HG03469 (cell line): ENCODE results near the gene ABR.
"Not testable (repeated sequence)": the region's sequence is repeated elsewhere in the genome, so short reads cannot be mapped to it uniquely, and the experiment has no call there.

Experiments
- ATAC-seq: cut with Tn5 transposase; IDR thresholded peaks from one replicate; pipeline ENCODE4 v1.9.1; 2021; ENCODE audit warnings: mild to moderate bottlenecking, moderate library complexity, moderate number of reproducible peaks; ENCODE audit not compliant: unreplicated experiment

Gene ABR

DNA sequence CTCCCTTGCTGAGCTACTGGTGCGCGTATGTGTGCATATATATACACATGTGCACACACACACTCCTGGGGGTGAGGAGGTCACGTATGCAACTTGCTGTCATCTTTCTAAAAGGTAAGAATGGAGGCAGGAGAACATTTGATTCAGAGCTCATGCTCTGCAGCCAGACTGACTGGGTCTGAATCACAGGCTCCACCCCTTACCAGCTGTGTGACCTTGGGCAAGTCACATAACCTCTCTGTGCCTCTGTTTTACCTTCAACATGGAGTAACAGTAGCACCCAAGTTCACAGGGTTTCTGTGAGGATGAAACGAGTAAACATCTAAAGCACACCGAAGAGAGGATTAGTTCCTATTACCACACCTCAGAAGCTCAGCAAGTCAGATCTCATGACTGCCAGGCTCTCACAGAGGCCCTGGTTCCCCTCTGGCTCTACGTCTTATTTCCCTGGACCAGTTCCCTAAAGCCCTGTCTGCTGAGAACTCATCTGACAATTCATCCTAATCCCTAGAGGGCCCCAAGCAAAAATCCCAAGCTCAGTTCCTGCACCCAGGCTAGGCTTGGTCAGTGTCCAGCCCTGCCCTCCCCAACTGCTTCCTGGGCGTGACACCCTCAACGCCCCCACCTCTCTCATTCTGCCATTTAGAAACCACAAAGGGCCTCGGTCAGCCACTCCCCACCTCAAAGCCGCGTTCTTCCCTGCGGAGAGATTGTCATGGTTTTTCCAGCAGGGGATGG is 28.7 kb downstream of the ABR start:
- no peak for ATAC-seq

DNA sequence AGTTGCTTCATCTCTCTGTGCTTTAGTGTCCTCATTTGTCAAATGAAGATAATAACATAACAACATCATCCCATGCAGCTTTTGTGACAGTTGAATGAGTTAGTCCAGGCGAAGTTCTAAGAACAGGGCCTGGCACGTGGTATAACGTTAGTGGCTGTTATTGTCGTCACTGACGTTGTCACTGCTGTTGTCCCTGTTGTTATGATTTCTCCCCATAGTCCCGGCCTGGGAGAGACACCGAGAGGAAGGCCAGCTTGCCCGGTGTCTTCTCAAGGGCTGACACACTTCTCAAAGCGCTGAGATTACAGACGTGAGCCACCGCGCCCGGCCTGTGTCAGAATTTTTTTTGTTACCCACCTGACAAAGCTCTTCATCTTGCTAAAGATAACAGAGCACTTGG is 29.9 kb downstream of the ABR start:
- no peak for ATAC-seq

DNA sequence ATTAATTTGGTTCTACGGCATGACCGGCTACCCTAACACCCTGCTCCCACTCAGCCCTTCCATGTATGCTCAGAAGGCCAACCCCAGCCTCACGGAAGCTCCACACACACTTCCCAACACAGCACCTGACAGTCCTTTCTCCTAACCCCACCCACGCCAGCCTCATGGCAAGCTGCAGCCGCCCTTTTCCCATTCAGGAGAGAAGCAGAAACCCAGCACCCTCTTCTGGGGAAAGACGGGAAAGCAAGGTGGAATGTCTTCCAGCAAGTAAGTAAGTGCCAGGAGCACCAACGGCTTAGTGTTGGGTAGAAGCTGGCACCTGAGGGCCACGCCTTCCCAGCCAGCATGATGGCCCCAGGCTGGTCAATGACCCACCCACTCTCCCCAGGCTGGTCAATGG is 32.1 kb downstream of the ABR start:
- ATAC-seq, result no peak

DNA sequence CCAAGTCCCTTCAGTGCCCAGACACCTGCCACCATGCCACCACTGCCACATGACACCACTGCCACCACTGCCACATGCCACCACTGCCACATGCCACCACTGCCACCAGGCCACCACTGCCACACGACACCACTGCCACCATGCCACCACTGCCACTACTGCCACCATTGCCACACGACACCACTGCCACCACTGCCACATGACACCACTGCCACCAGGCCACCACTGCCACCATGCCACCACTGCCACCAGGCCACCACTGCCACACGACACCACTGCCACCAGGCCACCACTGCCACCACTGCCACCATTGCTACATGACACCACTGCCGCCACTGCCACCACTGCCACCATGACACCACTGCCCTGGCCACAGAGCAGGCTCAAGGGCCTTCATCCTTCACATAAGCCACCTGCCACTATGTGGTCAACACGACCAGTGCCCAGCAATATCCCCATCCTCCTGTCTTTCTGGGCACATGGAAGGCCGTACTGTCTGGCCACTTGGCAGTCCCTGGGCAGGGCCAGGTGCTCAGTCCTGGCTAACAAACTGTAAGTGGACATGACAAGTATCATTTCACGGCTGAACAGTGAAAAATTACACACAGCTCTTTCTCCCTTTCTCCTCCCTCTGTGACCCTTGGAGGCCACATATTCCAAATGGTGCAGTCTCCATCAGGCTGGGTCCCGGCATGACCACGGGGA is 33.1 kb downstream of the ABR start:
- no peak for ATAC-seq

DNA sequence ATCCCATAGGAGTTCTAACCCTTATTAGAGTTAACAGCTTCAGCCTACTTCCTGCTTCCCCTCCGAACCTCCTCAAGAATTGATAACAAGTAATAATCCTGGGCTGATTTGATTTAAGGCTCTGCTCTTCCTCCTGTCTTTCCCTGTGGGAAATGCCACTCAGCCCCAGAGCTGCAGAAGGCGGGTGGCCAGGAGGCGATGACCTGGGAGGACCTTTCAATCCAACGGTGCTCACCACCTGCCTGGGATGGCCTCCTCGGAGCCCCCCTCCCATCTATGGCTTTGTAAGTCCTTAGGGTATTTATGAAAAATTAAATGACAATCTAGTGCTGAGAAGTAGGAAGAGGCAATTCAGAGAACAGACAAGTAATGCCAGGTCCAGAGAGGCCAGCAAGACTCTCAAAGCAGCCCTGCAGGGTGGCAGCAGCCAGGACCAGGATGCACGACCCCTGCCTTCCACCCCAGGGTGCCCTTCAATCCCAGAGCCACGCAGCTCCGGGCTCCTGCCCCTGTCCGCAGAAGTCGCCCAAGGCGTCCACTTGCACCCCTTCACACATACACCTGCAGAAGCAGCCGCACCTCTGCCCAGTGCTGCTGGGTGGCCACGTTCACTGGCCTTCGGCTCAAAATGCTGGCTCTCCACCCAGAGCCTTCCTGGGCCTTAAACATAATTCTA is 34.3 kb downstream of the ABR start:
- ATAC-seq, result no peak

DNA sequence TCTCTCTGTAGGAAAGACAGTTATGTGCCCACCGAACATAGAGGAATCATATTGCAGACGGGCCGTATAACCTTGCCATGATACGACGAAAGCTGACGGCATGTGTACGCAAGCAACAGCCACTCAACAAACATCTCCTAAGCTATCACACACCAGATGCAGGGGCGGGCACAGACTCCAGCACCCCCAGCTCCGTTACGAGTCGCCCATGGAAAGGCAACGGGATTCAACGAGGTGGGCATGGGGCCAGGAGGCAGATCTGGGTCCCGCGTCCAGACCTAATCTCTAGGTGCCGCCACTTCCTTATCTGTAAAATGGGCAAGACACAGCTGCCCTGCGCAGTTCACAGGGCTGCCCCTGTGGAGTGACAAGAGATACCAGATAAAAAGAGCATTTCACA is 35.6 kb downstream of the ABR start:
- no peak for ATAC-seq

DNA sequence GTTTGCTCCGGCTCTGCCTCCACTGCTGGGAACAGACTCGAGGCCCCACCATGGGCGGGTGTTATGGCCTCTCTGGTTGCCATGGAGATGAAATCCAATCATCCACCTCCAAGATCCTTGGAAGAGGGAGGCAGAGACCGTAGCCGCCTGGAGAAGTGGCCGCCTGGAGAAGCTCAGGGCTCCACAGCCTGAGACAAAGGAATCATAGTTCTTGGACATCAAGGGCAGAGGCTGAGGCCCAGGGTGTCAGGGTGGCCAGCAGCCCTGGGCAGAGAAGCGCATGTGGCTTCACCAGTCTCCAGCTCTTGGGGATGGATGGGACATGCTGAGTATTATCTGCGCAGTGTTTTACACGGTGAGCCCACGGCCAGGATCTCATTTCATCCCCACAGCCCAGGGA is 36.2 kb downstream of the ABR start:
- no peak for ATAC-seq

DNA sequence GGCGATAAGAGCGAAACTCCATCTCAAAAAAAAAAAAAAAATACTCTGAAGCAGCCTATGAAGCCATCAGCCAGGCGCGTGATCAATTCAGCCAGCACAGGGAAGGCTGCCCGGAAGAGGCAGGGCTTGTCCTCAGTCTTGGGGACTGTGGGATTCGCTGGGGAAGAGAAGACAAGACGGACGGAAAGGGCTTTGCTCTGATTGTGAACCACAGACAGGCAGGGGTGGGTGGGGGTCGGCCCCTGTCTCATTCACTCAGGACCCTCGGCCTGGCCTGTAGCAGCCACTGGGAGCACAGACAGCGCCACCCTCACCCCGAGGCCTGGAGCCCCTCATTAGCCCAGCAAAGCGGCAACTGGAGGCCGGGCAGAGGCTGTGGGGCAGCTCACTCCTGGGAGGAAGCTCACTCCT is 37.2 kb downstream of the ABR start:
- ATAC-seq, result no peak

DNA sequence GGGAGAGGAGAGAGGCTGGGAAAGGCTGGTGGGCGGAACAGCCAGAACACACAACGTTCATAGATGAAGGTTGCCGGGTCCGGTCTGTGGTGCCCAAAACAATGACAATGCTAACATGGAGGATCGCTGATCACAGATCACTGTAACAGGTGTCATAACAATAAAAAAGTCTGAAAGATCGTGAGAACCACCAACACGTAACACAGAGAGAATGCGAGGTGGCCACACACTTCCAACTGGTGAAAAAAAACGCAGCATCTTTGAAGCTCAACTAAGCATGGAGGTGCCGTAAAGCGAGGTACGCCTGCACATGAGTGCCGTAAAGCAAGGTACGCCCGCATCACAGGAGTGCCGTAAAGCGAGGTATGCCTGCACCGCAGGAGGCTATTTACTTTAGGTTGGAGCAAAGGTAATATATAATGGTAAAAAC is 42.3 kb downstream of the ABR start:
- ATAC-seq, result no peak

DNA sequence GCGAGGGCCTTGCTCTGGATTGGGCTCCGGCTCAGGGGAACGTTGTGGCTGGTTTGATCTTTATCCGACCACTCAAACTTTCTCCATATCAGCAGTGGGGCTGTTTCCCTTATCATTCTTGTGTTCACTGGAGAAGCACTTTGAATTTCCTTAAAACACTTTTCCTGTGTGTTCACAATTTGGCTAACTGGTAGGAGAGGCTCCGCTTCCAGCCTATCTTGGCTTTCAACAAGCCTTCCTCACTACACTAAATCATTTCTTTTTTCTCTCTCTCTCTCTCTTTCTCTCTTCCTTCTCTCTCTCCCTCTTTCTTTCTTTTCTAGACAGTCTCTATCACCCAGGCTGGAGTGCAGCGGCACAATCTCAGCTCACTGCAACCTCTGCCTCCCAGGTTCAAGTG is 43.0 kb downstream of the ABR start:
- no peak for ATAC-seq

DNA sequence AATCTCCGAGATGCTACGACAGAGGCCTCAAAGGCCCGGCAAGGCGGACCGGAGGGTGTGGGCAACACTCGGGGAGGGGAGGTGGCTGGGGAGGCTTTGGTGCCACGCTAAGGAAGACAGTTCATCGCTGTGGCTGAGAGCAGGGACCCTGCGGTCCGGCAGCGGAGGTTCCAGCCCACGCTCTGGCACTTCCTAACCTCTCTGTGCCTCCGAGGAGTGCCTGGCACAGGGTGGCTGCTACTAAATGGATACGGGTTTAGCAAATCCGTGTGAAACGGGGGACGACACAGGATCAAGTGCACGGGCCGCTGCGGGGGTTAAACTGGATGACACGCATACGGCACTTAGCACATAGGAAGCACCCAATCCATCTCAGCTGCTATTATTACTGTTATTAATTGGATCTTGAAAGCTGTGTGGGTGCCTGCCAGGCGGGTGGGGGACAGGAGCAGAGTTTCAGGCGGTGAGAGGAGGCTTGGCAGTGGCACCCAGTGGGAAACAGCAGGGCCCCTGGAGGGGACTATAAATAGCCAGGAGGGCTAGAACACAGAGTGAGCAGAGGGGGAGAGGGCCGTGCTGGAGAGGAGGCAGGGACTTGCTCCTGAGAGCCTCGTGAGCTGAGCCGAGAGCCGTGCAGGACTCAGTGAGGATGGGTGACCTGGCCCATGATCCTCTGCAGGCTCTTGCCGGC is 45.0 kb downstream of the ABR start:
- no peak for ATAC-seq

DNA sequence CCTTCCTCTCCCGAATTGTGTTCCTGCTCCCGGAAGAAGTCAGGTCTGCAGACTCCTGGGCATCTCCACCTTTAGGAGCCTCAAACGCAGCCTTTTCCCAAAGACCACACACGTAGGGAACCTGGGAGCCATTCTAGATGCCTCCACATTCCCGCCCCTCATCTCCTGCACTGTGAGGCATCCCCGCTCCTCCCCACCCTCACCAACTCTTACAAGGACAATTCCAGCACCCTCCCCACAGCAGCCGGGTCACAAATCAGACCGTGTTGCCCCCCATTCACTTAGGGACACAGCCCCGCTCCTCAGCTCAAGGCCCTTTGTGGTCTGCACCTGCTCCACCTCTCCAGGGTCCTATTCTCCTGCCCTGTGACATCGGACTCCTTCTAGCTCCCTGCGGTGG is 49.6 kb downstream of the ABR start:
- ATAC-seq, result no peak

DNA sequence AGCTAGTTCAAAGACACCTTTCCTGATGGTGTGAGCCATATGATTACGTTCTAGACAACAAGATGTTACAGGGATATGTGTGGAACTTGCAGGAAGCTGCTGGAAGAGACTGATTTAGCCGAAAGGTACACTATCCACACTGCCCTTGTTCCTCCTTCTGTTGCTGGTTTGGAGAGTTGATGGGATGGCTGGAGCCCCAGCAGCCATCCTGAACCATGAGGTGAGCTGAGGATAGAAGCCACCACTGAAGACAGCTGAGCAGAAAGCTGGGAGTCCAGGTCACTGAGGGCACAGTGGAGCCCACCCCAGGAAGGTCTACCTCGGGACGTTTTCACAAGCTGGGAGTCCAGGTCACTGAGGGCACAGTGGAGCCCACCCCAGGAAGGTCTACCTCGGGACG is 51.3 kb downstream of the ABR start:
- not testable (repeated sequence) for ATAC-seq

DNA sequence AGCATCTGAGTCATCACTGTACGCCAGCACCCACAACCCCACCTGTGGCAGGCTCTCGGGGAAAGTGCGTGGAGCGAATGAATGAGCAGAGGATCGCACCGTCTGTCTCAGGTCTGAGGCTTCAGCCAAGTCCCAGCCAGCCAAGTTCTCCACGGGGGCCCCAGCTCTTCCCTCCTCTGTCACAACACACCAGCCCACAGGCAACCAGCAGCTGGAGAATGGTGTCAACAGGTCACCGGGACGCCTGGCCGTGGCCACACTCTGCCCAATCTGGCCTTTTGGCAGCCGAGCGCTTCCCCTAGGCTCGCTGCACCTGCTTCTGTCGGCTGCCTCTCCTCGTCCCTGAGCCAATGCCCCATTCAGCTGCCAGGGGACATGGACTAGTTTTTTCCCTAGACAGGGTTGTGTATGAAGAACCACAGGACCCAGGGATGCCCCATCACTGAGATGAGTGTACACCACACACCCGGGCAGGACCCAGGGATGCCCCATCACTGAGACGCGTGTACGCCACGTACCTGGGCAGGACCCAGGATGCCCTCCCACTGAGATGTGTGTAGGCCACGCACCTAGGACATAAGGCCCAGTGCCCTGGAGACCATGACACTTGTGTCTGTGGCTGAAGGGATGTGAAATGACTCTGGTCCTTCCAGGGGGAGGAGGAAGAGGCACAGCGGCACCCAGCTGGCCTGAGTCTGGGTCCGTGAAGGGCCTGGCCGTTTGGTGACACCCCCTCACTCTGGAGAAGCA is 52.8 kb downstream of the ABR start:
- no peak for ATAC-seq

DNA sequence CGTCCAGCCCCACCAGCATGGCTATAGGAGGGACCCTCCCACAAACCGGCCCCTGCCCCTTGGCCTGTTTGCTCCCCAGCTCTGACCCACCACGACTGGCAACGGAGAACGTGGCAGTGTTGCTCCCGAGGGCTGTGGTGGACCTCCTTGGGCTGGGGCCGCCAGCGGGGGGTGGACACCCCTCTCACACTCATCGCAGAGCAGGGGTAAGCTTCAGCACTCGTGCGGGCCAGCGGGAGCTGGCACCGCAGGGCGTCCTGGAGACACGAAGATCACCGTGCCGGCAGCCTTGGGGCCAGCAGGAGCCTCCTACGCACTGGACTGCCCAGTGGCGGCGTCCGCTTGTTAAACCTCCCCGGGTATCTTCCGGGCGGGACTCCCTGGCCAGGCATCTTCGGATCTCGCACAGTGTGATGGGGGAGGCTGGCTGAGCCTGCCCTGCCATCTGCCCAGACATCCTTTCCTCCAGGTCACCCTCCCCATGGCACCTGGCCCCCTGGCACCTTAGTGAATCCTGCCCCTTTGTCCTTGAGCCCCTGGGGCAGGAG is 53.5 kb downstream of the ABR start:
- no peak for ATAC-seq

DNA sequence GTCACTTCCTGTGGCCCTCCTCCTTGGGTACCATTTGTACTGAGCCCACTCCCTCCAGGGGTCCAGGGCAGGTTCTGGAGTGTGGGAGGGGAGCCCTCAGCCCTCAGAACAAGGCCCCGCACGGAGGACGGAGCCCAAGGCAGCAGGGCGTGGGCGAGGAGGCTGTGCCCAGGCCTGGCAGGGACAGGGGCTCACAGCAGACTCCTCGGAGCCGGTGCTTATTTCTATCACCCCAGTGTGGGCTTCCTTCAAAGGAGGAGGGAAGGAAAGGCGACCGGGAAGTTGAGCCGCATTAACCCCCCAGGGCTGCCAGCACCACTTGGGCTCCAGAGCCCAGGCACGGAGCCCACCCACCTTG is 54.0 kb downstream of the ABR start:
- ATAC-seq, result no peak

DNA sequence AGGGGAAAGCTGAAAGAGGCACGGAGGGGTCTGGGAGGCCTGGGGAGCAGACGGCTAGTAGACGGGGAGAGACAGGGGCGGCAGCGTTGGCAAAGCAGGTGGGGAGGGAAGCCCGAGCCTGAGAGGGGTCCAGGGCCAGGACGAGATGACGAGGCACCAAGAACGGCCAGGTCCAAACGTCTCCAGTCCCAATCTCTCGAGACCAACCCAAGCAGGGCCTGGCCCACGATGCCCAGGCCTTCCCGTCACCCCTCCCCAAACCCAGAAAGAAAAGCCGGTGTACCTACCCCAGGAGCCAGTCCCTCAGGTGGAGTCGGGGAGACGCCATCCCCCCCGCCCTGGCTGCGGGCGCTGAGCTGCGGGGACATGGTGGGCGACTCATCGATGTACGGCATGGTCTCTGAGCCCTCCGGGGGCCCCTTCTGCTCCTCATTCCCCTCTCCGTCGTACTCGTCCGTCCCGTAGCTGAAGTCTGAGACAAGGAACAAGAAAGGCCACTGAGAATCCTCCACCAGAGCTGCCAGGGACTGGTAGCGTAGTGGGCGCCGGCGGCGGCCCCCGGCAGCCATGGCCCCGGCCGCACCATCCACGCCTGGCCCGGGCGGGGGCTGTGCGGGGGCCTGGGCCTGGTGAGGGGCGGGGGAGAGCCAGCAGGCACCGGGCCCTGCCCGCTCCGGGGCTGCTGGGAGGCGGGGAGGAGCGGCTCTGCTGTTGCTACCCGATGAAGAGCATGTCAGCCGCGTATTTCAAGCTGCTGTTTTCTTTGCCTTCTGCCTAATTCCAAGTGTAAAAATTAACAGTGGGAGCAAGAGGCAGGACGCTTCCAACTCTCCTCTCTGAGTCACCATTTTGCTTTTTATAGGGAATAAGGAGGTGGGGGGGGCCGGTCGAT is 54.6 kb downstream of the ABR start:
- no peak for ATAC-seq

DNA sequence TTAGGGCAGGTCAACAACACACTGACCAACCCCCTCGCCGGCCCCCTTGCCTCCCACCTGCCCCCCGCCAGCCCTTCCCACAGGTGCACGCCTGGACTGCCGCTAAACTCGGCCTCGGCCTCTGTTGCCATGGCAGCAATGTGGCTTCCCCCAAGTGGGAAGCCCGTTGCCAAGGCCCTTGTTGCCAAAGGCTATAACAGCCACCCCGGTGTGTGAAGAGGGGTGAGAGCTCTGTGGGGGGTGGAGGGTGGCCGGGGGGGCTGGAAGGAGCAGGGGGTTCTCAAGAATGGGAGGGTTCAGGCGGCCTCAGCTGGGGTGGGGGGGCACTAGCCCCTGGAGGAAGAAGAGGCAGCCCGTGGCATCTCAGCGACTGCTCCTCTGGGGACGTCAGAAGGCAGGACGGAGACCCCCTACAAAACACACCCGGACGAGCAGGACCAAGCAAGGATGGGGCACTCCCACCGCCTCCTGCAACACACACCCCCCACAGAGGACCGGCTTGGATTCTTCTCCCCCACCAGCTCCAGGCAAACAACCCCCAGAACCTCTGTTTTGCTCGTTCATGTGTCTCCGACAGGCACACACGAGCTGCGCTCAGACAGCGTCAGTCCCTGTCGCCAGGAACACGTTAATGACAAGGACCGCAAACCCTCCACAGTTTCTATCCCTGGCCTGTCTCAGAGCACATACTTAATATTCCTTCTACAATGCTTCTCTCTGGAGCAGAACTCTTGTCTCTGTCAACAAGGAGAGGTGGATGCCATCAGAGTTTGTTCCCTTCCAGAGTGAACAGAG is 55.7 kb downstream of the ABR start:
- ATAC-seq, result no peak

DNA sequence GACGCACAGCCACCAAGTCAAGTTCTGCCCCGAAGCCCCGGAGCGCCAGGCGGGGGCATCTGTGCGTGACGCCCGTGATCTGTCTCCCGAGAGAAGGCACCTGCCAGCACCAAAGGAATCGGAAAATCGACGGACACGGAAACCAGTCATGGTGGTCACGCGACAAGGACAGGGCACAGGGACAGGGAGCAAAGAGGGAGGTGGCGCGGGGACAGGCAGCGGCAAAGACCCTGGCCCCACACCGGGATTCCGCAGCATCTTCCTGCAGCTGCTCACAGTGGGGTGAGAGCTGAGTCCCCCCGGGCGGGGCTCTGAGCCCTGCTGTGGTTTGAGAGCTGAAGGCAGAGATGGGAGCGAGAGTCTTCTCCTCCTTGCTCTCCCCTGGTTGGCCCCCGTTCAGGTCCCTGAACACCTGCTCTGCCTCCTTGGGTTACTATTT is 56.4 kb downstream of the ABR start:
- ATAC-seq, result no peak
